Measurements from ENCODE around the gene PNPLA7. TPM values are rescaled to one million over a fixed set of nuclear protein-coding genes. Genes with fewer than 3 reads are reported as not detected.

PNPLA7 gene
- total RNA-seq, 3 donors from 2014 or later (not counting 1 experiment from before 2014, with no cell fraction given) = 4.3 to 6.4 (median 4.9) TPM

GRCh38 chr9:137492464-137493363, 57.5 kb downstream of the PNPLA7 start:
- no peaks in the 10 kb centered on the region for H3K27me3 ChIP-seq (ENCODE audit: control insufficient read depth, insufficient read depth, low read length)
- H3K4me1 ChIP-seq (ENCODE audit: control insufficient read depth, insufficient read depth, low read length) = no peaks in the 10 kb centered on the region
- no peak overlapping the region for H3K4me3 ChIP-seq (ENCODE audit: low read length)
- 81% methylated on average over 18 of the region's 20 CpGs for WGBS (ENCODE audit: insufficient coverage)
- TF ChIP-seq CTCF (IDR thresholded peaks at IDR 0.05) = no peak
- no peak overlapping the region for H3K4me3 Mint-ChIP-seq
- H3K9me3 ChIP-seq (ENCODE audit: control insufficient read depth, insufficient read depth, low read length) = no peaks in the 10 kb centered on the region
- DNase-seq (peak in 1 of 2 donors; percentile 35), ATAC-seq (peak; percentile 40 to 73 (median 67))
- intact Hi-C loops (cut with micrococcal nuclease) = no loop called here
- no peaks in the 10 kb centered on the region for H3K36me3 Mint-ChIP-seq
- H3K27me3 Mint-ChIP-seq (ENCODE audit: low read depth in 2 of 2) = no peaks in the 10 kb centered on the region
- no peak overlapping the region for H3K27ac Mint-ChIP-seq
- H3K4me1 Mint-ChIP-seq = peaks cover 0 to 22% of the 10 kb centered on the region in 2 donors
- H3K36me3 ChIP-seq (ENCODE audit: control insufficient read depth, insufficient read depth, low read length) = no peaks in the 10 kb centered on the region
- H3K27ac ChIP-seq (ENCODE audit: low read length) = no peak overlapping the region
- no peaks in the 10 kb centered on the region for H3K9me3 Mint-ChIP-seq

GRCh38 chr9:137491735-137492432, 58.3 kb downstream of the PNPLA7 start:
- H3K4me3 ChIP-seq (ENCODE audit: low read length) = no peak overlapping the region

GRCh38 chr9:137490532-137491186, 59.5 kb downstream of the PNPLA7 start:
- DNase-seq (no peak), ATAC-seq (no peak)
- no peaks in the 10 kb centered on the region for H3K9me3 ChIP-seq (ENCODE audit: control insufficient read depth, insufficient read depth, low read length)
- no peak overlapping the region for H3K27ac ChIP-seq (ENCODE audit: low read length)
- no peak overlapping the region for H3K4me3 ChIP-seq (ENCODE audit: low read length)
- Mint-ChIP-seq H3K36me3 (no peaks in the 10 kb centered on the region), H3K27ac (no peak overlapping the region), H3K9me3 (no peaks in the 10 kb centered on the region), H3K4me3 (no peak overlapping the region), H3K27me3 (ENCODE audit: low read depth in 2 of 2) (no peaks in the 10 kb centered on the region), H3K4me1 (peaks cover 0 to 22% of the 10 kb centered on the region in 2 donors)
- no peaks in the 10 kb centered on the region for H3K36me3 ChIP-seq (ENCODE audit: control insufficient read depth, insufficient read depth, low read length)
- no peaks in the 10 kb centered on the region for H3K4me1 ChIP-seq (ENCODE audit: control insufficient read depth, insufficient read depth, low read length)
- H3K27me3 ChIP-seq (ENCODE audit: control insufficient read depth, insufficient read depth, low read length) = no peaks in the 10 kb centered on the region
- intact Hi-C loops (cut with micrococcal nuclease) = no loop called here
- no peak for TF ChIP-seq CTCF (IDR thresholded peaks at IDR 0.05)
- 77% methylated on average over 9 of the region's 9 CpGs for WGBS (ENCODE audit: insufficient coverage)

More at GRCh38 chr9:137491735-137492432, 58.3 kb downstream of the PNPLA7 start:
- Histone ChIP-seq H3K9me3 (ENCODE audit: control insufficient read depth, insufficient read depth, low read length) (no peaks in the 10 kb centered on the region), H3K36me3 (ENCODE audit: control insufficient read depth, insufficient read depth, low read length) (no peaks in the 10 kb centered on the region), H3K27me3 (ENCODE audit: control insufficient read depth, insufficient read depth, low read length) (no peaks in the 10 kb centered on the region), H3K27ac (ENCODE audit: low read length) (no peak overlapping the region), H3K4me1 (ENCODE audit: control insufficient read depth, insufficient read depth, low read length) (no peaks in the 10 kb centered on the region)
- Mint-ChIP-seq H3K9me3 (no peaks in the 10 kb centered on the region), H3K27me3 (ENCODE audit: low read depth in 2 of 2) (no peaks in the 10 kb centered on the region), H3K36me3 (no peaks in the 10 kb centered on the region), H3K4me1 (peaks cover 0 to 22% of the 10 kb centered on the region in 2 donors), H3K27ac (no peak overlapping the region), H3K4me3 (no peak overlapping the region)
- DNase-seq (no peak), ATAC-seq (no peak)
- TF ChIP-seq CTCF (IDR thresholded peaks at IDR 0.05) = no peak
- intact Hi-C loops (cut with micrococcal nuclease) = no loop called here
- WGBS (ENCODE audit: insufficient coverage) = 93% methylated on average over 13 of the region's 13 CpGs
